HUDEP-2 (cell line): Measurements from ENCODE around the gene MBP.

Experiments used
- DNase-seq, 76 experiments: peaks; one replicate each; lab custom pipeline; 2025; ENCODE audit not compliant: unreplicated experiment in 76 of 76; lab: John Stamatoyannopoulos, UW

The MBP gene

DNA sequence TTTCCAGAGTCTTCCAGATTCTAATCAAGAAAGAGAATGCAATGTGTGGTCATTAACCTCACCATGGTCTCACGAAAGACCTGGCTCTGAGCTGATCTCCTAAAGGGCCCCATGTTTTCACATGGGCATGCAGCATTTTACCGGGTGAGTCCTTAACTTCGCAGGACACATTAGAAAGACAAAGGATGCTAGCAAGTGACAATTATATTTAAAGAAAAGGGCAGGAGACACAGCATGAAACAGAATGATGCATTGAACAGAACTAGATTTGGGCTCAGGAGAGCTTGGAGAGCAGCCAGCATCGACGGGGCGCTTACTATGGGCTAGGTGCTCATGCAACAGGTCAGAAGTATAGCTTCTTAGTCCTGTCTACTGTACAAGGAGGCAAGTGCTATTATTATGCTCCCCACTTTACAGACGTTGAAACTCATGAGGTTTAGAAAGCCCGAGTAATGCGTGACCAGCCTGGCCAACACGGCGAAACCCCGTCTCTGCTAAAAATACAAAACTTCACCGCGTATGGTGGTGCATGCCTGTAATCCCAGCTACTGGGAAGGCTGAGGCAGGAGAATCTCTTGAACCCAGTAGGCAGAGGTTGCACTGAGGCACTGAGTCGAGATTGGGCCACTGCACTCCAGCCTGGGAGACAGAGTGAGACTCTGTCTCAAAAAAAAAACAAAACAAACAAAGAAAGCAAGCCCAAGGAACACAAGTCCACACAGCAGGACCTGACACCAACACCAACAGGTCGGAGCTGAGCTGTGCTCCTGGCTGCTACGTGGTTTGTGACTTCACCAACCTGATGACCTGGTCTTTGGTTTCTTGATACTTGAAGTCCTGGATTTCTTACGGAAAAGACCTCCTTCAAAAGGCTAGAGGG lies 16.1 kb downstream of the MBP start:
- peak in 2 of 76 experiments; percentile 22 to 28 for DNase-seq

DNA sequence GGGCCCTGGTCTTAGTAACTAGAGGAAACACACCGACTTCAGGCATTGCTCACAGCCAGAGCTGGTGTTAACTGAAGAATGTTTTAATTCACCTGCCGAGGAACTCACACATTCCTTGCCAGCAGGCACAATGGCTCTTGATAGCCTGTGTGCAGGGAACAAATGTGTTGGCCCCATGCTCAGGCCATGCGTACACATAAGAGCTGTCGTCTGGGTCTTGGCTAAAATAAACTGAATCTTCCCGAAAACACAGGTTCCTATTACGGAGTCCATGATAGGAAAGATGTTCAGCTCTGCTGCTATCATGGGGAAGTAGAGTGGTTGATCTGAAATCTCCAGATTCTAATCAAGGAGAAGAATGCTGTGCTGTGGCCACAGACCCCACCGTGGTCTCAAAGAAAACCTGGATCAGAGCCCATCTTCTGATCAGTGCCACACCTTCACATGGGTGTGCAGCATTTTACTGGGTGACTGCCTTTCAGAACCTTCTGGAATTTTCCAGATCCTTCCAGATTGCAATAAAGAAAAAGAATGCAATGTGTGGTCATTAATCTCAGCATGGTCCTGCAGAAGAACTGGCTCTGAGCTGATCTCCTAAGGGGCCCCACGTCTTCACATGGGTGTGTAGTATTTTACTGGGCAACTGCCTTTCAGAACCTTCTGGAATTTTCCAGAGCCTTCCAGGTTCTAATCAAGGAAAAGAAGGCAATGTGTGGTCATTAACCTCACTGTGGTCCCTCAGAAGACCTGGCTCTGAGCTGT lies 17.2 kb downstream of the MBP start:
- peak in 29 of 76 experiments; percentile 9 to 79 (median 47) for DNase-seq

DNA sequence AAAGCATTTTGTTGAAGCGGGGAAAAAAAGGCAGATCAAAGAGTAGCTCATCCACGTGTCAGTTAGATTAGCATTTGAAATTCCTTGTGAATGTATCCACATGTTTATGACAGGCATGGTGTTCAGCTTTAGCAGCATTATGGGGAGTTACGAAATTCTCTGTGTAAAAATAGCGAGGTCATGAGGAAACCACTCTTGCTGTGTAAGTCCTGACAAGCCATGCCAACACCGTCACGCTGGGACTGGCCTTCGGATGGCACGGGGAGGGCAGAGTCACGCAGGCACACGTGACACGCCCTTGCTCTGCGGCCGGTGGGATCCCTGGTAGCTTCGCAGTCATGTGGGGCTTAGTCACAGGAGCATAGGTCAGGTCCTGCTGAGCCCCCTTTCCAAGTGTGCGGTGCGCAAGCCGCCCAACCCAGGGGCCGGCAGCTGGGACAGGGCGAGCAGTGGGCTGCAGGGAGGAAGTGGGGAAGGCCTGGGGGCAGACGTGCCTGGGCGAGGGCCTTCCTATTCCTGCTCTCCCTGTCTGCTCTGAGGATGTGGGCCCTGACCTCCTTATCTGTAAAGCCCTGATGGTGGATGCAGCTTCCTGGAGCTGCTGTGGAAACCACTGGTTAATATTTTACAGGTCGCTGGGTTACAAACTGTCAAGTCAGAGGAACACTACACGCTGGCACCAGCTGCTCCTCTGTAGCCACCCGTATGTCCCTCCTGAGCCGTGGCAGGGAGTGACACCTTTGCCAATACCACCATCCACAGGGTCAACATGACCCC lies 18.0 kb downstream of the MBP start:
- peak in 75 of 76 experiments; percentile 6 to 95 (median 74) for DNase-seq

DNA sequence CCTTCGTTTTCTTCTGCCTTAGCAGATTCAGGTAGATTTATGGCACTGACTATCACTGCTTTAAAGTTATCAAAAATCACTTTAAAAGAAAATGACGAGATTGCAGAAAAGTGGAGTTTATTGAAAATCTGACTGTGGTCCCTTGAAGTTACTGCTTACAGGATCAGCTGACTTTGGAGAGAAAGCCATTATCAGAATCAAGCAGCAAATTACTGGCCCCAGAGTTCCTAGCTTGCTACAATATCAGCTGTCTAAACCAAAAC lies 18.5 kb downstream of the MBP start:
- DNase-seq, result no peak

DNA sequence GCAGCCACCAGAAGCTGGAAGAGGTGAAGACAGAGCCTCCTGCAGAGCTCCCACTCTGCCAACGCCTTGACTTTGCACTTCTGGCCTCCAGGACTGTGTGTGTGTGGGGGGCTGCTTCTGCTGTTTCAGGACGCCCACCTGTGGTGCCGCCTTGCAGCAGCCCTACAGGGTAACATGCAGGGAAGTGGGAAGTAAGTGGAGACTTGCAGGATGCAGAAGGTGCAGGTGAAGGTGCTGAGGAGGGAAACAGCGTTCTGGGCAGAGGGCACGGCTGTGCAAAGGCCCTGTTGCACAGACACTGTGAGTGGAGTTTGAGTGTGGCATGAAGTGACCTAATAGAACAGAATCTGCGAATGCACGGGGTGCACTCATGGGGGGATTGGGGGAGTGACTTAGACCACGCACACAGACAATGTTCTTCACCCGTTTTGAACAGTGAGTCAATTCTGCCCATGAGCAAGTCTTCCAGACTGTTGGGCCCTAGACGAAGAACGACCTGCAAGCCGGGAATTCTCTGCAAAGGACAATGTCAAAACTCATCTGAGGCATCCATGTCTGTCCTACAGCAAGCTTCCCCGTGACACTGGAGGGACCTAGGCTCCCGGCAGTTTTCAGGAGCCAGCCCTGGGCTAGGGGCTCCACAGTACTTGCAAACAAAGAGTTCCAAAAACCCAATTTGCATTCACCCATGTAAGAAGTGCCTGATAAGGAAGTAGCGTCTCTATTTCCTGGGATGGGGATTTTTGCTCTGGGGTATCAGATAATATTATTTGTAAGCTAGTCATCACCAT lies 19.0 kb downstream of the MBP start:
- DNase-seq, result no peak

DNA sequence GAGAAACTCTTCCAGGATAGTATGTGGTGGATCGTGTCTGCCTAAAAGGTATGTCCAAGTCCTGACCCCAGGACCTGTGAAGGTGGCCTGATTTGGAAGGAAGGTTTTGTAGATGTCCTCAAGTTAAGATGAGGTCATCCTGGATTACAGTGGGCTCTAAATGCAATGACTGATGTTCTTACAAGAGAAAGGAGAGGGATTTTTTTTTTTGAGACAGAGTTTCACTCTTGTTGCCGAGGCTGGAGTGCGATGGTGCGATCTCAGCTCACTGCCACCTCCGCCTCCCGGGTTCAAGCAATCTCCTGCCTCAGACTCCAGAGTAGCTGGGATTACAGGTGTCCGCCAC lies 19.9 kb downstream of the MBP start:
- no peak for DNase-seq

DNA sequence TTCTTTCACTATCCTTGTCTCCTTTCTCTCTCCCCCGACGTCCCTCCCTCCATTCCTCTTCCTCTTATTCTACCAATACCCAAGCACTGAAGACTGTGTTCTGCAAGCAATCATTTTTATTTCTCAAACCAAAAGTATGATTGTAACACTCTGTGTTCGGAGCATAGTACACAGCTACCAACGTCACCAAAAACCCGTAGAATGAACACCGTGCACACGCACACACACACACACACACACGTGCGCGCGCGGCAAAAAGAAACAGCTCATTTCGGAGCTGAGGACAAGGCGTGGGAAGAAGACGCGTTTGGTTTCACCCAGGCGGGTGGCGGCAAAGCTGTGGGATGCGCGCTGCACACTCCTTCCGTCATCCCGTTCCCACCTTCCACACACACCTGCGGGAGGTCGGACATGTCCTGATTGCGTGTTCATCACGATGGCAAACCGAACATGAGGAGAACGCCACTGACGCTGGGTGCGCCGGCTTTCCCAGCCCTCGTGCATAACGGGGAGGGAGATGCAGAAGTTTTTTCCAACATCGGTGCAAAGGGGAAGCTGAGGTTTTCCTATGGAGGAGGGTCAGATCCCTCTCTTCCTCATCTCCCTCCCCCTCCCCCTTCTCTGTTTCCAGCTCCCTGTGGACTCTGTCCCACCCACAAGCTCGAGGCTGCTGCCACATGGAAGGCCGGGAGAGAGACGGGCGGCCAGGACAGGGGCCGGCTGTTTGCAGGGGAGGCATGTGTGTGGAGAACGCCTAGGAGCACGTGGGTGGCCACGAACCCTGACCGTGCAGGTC lies 20.4 kb downstream of the MBP start:
- DNase-seq, result no peak

DNA sequence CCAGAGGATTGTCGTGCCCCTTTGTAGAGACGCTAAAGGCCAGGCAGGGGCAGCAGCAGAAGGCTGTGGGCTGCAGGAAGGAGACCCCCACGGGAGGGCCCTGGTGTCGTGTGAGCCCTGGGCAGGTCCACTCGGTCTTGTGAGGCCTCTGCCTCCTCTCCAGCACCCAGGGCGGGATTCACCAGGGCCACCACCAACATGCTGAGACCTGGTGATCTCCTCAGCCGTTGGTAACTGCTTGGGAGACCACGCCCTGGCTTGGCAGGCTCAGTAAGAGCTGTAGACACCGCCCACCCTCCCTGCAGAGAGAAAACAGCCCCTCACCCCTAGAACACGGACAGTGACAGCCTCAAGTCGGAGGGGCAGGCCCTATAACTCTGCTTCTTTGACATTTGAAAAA lies 21.1 kb downstream of the MBP start:
- peak in 75 of 76 experiments; percentile 29 to 98 (median 91) for DNase-seq

DNA sequence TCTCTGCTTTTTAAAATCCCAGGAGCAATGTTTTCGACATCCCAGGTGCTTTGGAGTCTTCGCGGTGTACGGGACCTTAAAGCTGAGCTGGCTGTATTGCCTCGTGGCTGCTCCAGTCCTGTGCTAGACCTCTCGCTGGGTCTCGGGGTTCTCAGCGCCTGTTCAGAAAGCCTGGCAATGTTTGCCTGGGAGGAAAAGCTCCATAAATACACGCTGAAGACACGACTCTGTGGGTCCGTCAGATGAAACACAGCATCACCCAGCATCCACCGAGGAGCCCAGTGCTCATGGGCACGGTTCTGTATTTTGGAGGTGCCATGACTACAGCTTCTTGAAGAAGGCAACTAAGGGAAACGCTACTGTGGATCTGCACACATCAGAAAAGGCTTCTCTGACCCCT lies 21.6 kb downstream of the MBP start:
- no peak for DNase-seq

DNA sequence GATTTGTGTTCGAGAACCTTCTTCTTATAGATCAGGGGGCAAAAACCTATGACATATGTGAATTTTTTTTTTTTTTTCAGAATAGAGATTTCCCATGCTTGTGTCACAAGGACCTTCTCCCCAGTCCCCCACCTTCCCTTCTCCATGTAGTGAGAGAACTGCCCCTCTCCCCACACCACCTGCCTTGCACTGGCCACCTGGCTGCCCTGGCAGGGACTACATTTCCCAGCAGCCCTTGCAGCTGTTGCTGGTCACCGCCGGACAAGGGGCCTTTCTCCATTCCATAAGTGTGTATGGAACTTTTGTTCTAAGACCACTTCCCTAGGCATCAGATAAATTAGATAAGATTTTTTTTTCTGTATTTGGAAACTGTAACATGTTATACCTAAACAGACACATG lies 22.2 kb downstream of the MBP start:
- no peak for DNase-seq

DNA sequence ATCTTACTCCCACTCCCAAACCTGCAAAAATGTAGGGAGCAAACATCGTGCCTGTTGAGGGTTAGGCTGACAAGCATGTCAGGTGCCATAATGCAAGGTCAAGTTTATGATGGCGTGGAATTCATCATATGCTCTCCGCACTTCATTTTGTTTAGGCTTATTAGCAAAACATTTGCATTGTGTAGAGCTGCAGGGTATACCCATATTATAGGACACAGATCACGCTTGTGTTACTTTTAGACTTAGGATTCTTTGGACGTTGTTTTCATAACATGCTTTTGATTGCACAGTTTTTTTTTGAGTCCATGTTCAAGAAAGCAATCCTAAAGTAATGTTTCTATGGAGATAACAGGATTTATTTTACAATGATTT lies 22.9 kb downstream of the MBP start:
- no peak for DNase-seq

DNA sequence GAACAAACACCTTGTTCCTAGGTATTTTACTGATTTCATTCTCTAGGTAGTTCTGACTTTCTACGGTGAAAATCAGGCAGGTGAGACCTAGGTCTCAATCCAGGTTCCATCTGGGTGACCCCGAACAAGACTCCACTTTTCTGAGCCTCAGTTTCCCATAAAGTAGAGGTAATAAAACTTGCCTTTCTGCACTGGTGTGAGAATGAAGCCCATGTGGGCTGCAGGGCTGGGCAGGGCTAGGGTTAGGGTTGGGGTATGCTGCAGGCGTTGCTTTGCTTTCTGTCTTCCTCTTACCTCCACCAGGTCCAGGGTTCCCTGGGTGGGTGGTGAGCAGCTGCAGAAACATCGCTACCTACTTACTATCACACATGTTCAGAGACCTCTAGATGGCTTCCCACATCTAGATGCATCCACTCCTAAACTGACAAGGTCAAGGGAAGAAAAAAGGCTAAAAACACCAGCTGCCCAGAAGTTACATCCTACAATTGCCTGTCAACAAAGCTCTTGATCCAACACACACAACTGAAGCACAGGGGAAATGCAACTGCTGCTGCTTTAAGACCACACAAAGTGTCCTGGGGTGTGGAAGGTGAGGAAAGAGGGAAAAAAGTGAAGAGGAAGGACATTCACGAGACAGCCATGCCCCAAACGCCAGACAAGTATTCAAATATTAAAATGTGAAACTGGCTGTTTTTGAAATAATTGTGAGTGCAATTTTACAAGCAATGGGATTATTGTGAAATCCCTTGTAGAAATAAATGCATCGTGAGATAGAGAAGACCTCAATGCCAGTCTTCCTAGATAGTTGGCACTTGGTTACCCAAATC lies 23.5 kb downstream of the MBP start:
- DNase-seq, result no peak

DNA sequence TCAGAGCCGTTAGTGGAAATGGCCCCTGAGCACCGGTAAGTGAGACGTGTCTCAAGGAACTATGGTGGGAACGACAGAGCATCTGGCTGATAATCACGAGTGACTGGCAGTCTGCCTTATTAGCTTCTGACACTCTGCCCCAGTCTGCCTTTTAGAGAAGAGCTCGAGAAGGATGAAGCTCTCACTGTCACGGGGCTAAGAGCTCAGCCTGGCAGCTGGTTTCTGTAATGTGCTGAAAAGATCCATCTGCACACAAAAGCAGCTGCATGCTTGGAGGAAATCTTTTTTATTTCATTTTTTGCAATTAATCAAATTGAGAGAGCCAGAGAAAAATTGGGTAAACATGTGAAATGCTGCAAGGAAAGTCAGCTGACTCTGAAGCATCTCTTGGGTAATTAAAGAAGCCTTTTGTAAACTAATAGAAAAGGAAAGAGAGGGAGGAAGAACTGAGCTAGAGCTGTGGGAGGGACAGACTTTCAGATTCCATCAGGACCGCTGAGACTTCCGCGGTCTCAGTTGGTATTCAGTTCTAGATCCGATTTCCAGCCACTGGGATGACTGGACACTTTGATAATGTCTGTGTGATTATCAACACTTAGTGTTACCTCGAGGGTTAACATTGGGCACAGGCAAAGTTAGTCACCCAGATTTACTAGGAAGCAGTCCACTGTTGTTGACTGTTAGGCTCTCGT lies 24.4 kb downstream of the MBP start:
- peak in 46 of 76 experiments; percentile 1 to 66 (median 37) for DNase-seq

DNA sequence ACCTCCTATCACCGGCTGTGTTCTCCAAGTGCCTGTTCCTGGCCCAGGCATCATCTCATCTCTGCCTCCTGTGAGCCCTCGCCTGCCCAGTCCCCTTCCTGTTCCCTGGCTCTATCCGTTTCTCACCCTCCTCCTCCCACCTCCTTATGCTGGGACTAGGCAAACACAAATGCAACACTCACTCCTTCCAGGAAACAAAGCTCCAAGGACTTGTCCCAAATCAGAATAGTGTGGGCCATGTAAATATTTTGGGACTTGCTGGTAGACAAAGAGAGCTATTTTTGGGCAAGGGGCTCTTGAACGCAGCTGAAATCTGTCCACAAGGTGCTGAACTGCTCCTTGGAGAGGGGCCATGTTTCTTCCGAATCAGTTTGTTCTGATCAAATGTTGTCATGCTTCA lies 25.3 kb downstream of the MBP start:
- peak in 1 of 76 experiments; percentile 23 for DNase-seq

DNA sequence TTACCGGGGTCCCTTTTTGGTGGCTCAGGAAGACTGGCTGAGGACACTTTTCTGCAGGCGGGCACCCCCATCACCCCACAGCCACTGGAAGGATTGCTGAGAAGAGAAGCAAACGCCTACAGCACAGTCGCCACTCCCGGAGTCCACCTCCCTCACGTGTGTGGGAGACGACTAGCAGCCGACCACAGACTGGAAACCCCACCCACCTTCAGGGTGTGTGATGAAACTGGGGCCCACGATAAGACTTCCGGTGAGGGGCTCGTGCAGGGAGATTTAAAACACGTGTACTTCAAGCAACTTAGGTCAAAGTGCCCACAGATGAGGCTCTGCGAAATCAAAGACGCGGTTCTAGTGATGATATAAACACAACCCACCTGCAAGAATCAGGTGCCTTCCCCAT lies 26.3 kb downstream of the MBP start:
- peak in 75 of 76 experiments; percentile 39 to 99 (median 91) for DNase-seq

DNA sequence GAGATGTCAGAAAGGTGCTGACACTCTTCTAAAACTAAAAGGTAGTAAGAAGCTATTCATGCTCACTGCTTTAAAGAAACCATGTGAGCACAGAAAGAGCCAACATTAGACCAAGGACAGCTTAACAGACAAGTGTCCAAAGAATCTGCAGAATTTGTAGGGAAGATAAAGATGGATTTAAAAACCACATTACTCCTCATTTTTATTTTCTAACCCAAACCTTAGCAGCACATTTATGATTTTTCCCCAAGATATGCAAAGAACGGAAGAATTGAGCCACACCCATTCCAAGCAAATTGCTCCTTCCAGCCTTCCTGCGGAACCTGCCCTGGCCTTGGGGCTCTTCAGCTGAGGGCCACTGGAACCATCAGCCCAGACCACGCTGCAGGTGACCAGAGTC lies 26.9 kb downstream of the MBP start:
- DNase-seq, result no peak

DNA sequence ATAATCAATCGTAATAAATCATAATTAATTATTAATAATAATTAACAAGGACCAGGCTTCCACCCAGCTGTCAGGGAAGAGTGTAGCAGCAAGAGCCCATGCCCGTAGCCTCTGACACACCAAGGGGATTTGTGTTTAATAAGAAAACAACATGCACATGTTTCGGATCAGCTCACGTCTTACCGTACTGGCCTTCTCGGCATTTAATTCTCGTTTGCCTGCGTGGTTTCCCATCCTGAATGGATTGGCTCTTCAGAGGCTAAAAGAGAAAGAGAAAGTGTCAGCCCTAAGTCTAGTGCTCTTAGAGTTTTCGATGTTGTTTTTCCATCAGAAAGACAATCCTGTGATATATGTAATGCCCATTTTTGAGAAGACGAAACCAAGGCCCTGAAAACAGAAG lies 27.6 kb downstream of the MBP start:
- DNase-seq, result no peak

DNA sequence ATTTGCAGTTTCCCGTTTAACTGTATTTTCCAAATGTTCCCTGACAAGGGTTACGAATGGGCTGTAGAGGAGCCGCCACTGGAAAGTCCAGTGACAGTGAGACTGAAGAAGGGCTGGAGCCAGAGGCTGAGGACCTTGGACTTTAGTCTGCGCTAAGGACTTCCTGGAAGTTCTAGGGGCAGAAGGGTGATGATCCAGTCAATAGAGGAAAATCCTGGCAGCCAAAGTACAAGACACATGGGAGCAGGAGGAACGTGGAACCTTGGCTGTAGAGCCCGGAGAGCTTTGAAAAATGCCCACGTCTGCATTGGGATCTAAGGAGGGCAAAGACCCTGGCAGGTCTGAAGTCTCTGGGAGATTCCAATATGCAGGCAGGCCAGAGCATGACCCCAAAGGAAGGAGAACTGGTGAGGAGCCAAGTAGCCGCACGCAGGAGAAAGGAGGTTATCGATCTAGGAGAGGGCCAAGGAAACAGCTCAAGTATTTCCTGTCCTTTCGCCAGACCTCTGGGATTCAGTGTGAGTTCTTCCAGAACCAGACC lies 28.5 kb downstream of the MBP start:
- DNase-seq, result no peak
